Measurements from ENCODE around the gene IGFL3. TPM values are rescaled to one million over a fixed set of nuclear protein-coding genes. Genes with fewer than 3 reads are reported as not detected.

The IGFL3 gene
- polyA plus RNA-seq, 3 donors = not detected

DNA sequence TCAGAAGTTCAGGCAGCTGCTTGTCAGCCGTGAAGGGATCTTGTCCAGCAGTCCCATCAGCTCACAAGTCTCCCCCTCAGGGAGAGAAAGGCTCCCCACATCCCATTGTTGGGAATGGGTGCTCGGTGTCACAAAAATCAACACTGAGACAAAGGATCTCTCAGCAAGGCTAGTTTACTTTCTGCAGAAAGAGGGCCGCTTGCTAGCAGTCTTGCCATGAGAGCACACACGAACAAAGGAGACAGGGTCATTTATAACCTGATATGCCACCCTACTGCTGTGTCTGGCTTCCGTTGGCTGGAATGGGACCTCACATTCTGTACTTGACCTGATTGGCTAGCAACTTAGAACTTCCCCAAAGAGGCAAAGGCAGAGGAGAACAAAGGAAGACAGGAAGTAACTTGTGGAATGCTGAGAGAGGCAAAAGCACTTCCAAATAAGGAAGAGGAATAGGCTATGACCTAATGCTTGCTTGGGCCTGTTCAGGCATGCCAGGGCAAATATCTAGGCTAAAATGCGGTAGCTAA, 8.7 kb upstream of the IGFL3 start:
- H3K4me3 Mint-ChIP-seq = no peak overlapping the region
- no peaks in the 10 kb centered on the region for H3K36me3 ChIP-seq (replicated peaks in 1 of 2; ENCODE audit: control insufficient read depth in 1 of 2, insufficient read depth in 2 of 2, low read length in 2 of 2)
- no peak overlapping the region for H3K9ac ChIP-seq (ENCODE audit: insufficient read depth, low read length, poor library complexity, severe bottlenecking)
- no peaks in the 10 kb centered on the region for H3K4me1 Mint-ChIP-seq
- no peaks in the 10 kb centered on the region for H3K79me2 ChIP-seq (ENCODE audit: insufficient read depth, low read length)
- H2AFZ ChIP-seq (ENCODE audit: insufficient read depth, low read depth, low read length, poor library complexity, severe bottlenecking) = no peak overlapping the region
- no peak overlapping the region for H3K27ac ChIP-seq (ENCODE audit: low read depth in 1 of 2, low read length in 2 of 2)
- H3K9me3 Mint-ChIP-seq = no peaks in the 10 kb centered on the region
- H3K27me3 Mint-ChIP-seq (ENCODE audit: low read depth in 3 of 3) = peaks cover 15 to 31% (median 18%) of the 10 kb centered on the region in 3 donors
- no peaks in the 10 kb centered on the region for H3K9me3 ChIP-seq (replicated peaks in 1 of 2; ENCODE audit: control insufficient read depth in 1 of 2, insufficient read depth in 1 of 2, low read length in 2 of 2)
- H3K27me3 ChIP-seq (ENCODE audit: control insufficient read depth in 2 of 2, insufficient read depth in 2 of 2, low read length in 2 of 2) = peaks cover 5 to 21% of the 10 kb centered on the region in 2 donors
- intact Hi-C loops (cut with micrococcal nuclease) = no loop called here
- no peak overlapping the region for H3K4me2 ChIP-seq (replicated peaks; ENCODE audit: extremely low read depth, low read length, poor library complexity, severe bottlenecking)
- H3K4me3 ChIP-seq (replicated peaks in 1 of 3; ENCODE audit: low read depth in 2 of 3, low read length in 3 of 3) = no peak overlapping the region
- 80% methylated on average over 4 of the region's 6 CpGs for WGBS (ENCODE audit: insufficient coverage)
- H4K20me1 ChIP-seq (ENCODE audit: insufficient read depth, low read length) = no peaks in the 10 kb centered on the region
- H3K27ac Mint-ChIP-seq = no peak overlapping the region
- peak in 1 of 3 donors; percentile 4 for DNase-seq
- H3K36me3 Mint-ChIP-seq = no peaks in the 10 kb centered on the region
- H3K4me1 ChIP-seq (ENCODE audit: control insufficient read depth in 1 of 2, insufficient read depth in 2 of 2, low read length in 2 of 2) = no peaks in the 10 kb centered on the region
- TF ChIP-seq CTCF (IDR thresholded peaks at IDR 0.05) = no peak

- H3K27me3 Mint-ChIP-seq (ENCODE audit: low read depth in 3 of 3) = peaks cover 18 to 35% (median 18%) of the 10 kb centered on the region in 3 donors
These were observed 8.1 kb upstream of the IGFL3 start for GRCh38 chr19:46132508-46133100.

More at GRCh38 chr19:46132508-46133100, 8.1 kb upstream of the IGFL3 start:
- WGBS (ENCODE audit: insufficient coverage) = 63% methylated on average over 1 of the region's 4 CpGs
- DNase-seq = no peak
- Histone ChIP-seq H3K4me3 (replicated peaks in 1 of 3; ENCODE audit: low read depth in 2 of 3, low read length in 3 of 3) (no peak overlapping the region), H3K27ac (ENCODE audit: low read depth in 1 of 2, low read length in 2 of 2) (no peak overlapping the region), H3K9ac (ENCODE audit: insufficient read depth, low read length, poor library complexity, severe bottlenecking) (no peak overlapping the region), H3K79me2 (ENCODE audit: insufficient read depth, low read length) (no peaks in the 10 kb centered on the region), H3K27me3 (ENCODE audit: control insufficient read depth in 2 of 2, insufficient read depth in 2 of 2, low read length in 2 of 2) (peaks cover 7 to 21% of the 10 kb centered on the region in 2 donors), H3K9me3 (replicated peaks in 1 of 2; ENCODE audit: control insufficient read depth in 1 of 2, insufficient read depth in 1 of 2, low read length in 2 of 2) (no peaks in the 10 kb centered on the region), H3K36me3 (replicated peaks in 1 of 2; ENCODE audit: control insufficient read depth in 1 of 2, insufficient read depth in 2 of 2, low read length in 2 of 2) (no peaks in the 10 kb centered on the region), H2AFZ (ENCODE audit: insufficient read depth, low read depth, low read length, poor library complexity, severe bottlenecking) (no peak overlapping the region), H3K4me2 (replicated peaks; ENCODE audit: extremely low read depth, low read length, poor library complexity, severe bottlenecking) (no peak overlapping the region), H3K4me1 (ENCODE audit: control insufficient read depth in 1 of 2, insufficient read depth in 2 of 2, low read length in 2 of 2) (no peaks in the 10 kb centered on the region), H4K20me1 (ENCODE audit: insufficient read depth, low read length) (no peaks in the 10 kb centered on the region)
- Mint-ChIP-seq H3K27ac (no peak overlapping the region), H3K4me1 (no peaks in the 10 kb centered on the region), H3K9me3 (no peaks in the 10 kb centered on the region), H3K36me3 (no peaks in the 10 kb centered on the region), H3K4me3 (no peak overlapping the region)
- intact Hi-C loops (cut with micrococcal nuclease) = no loop called here
- no peak for TF ChIP-seq CTCF (IDR thresholded peaks at IDR 0.05)
